HG03571 (cell line): ENCODE results near the gene ZSCAN30.
A peak's percentile ranks its signal among the peaks of the same experiment; 100 is the strongest.

ENCODE experiments used
- ATAC-seq: cut with Tn5 transposase; IDR thresholded peaks from one replicate; pipeline ENCODE4 v1.9.1; 2021; ENCODE audit not compliant: unreplicated experiment

The ZSCAN30 gene

DNA sequence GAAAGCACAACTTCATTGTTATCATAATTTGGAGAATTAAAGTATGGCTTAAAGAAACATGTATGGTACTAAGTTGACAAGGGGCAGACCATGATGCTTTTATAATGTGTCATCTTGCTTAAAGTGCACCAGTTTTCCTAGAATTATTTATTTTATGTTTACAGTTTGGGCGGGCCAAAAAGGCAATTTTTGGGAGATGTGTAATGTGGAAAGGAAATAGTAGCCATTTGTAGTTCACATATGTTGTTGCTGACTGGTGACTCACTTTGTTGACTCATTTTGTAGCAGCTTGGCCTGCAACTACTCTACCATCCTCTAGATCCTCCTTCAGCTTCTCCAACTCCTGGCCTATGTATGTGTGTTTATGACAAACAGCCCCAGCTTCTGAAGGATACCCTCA, 7.7 kb downstream of the ZSCAN30 start:
- ATAC-seq: no peak

GRCh38 chr18:35278969-35279368, 11.1 kb downstream of the ZSCAN30 start:
- ATAC-seq: no peak

- ATAC-seq: no peak
Measured at GRCh38 chr18:35278085-35278484, 11.9 kb downstream of the ZSCAN30 start.

DNA sequence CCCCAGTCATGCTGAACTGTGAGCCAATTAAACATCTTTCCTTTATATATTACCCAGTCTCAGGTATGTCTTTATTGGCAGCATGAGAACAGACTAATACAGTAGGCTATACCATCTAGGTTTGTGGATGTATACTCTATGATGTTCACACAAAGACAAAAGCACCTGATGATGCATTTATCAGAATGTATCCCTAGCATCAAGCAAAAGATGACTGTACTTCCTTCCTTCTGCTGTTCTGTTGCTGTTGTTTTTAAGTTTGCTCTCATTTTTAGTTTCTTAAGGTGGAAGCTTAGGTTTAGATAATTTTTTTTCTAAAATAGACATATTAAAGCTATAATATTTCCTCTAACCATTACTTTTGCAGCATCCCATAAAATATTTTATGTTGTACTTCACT, 12.4 kb downstream of the ZSCAN30 start:
- no peak for ATAC-seq

DNA sequence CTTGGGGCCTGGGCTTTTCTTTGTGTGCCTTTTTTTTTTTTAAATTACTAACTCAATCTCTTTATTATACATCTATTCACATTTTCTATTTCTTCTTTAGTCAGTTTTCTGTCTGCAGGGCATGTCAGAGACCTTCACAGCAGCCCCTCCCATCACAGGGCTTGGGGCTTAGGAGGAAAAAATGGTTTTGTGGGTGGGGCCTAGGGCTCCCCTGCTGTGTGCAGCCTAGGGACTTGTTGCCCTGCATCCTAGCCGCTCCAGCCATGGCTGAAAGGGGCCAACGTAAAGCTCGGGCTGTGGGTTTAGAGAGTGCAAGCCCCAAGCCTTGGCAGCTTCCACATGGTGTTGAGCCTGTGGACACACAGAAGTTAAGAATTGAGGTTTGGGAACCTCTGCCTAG, 13.8 kb downstream of the ZSCAN30 start:
- no peak for ATAC-seq

GRCh38 chr18:35271656-35272055, 18.4 kb downstream of the ZSCAN30 start:
- ATAC-seq: no peak

DNA sequence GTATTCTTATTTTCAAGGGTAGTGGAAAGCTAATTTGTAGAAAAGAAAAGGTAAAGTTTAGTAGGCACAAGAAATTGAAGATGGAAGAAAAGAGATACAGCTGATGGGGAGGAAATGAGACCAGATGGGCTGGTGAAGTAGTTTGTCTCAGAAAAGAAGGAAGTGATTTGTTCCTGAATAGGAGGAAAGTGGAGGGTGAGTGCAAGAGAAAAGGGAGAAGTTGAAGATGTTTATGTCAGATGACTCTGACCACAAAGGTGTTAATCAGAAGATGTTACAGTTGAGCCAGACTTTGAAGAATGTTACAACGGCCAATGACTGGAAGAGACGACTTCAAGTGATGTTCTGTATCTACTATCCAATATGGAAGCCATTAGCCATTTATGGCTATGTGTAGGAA, 21.2 kb downstream of the ZSCAN30 start:
- no peak for ATAC-seq

GRCh38 chr18:35267809-35268208, 22.2 kb downstream of the ZSCAN30 start:
- no peak for ATAC-seq

DNA sequence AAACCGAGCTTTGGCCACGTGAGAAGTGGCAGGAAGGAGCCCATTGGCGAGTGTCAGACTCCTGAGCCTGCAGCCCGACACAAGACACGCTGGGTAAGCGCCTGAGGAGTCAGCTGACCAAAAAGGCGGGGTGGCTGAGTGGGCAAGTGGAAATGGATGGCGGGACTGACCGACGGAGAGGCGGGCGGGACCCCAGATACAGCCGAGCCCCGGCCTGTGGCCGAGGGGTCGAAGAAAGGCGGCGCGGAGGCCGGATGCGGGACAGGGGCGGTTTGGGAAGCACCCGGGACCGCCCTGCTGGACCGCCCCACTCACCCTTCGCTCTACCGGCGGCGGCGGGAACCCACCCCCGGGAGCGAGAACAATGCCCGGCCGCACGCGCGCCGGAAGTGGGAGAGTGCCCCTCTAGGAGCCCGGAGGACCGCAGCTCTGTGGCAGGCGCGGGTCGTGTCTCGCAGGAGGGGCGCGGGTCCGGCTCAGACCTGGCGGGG, 22.8 kb downstream of the ZSCAN30 start:
- peak; percentile 67 for ATAC-seq

- no peak for ATAC-seq
Measured at GRCh38 chr18:35264409-35264808, 25.6 kb downstream of the ZSCAN30 start.

- ATAC-seq: no peak
Measured at GRCh38 chr18:35256947-35257346, 33.1 kb downstream of the ZSCAN30 start.

DNA sequence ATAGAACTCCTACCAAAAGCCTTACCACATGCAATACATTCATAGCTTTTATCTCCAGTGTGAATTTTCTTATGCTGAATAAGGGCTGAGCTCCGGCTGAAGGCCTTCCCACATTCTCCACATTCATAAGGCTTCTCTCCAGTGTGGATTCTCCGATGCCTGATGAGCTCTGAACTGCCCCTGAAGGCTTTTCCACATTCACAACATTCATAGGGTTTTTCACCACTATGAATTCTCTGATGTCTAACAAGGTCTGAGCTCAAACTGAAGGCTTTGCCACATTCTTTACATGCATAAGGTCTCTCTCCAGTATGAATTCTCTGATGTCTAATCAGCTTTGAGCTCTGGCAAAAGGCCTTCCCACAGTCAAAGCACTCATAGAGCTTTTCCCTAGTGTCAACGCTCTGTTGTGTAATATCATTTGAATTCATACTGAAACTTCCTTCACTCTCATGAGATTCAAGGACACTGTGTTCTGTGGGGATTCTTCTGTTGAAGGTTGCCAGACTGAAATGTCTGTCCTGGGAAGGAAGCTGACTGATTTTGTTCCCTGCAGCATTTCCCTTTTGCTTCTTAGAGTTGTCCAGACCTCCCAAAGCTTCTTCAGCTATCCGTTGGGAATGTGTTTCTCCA, 36.3 kb downstream of the ZSCAN30 start:
- no peak for ATAC-seq

GRCh38 chr18:35252466-35252865, 37.6 kb downstream of the ZSCAN30 start:
- ATAC-seq: no peak

GRCh38 chr18:35248429-35248828, 41.6 kb downstream of the ZSCAN30 start:
- ATAC-seq: no peak

DNA sequence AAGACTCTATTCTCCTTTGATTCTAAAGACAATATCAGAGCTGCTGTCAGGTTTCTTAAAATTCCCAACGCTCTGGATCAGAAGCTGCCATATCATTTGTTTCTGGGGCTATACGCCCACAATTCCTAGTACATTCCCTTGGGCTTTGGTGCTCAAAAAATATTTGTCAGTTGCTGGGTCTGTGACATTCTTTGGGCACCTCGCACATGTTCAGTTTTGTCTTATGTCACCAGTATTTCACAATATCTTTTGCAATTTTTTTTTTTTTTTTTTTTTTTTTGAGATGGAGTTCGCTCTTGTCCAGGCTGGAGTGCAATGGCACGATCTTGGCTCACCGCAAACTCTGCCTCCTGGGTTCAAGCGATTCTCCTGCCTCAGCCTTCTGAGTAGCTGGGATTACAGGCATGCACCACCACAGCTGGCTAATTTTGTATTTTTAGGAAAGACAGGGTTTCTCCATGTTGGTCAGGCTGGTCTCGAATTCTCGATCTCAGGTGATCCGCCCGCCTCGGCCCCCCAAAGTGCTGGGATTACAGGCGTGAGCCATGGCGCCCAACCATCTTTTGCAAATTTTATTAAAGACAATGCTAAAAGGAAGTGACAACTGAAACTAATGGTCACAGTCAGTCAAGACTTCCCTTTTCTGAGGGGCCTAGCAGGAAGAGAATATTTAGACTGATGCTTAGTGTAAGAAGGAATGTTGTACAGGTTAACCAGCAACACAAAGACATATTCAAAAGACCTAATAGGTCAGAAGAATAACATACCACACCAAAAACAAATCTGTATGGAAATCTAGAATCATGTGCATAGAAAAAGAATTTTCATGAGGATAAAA, 42.4 kb downstream of the ZSCAN30 start:
- no peak for ATAC-seq

DNA sequence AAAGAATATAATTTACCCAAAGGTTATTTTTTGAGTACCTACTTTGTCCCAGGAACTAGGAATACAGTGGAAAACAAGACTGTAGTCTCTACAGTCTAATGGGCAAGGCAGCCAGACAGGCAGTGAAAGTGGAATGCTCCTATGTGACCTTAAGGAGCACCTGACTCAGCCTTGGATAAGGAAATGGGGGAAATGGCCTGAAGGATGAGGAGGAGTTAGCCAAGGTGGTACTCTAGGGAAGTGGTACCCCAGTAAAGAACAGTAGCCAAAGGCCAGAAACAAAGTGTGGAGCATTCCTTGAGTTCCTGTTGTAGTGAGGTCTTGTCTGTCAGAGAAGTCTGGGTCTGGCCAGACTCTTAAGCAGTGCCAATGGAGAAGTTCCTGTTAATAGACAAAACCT, 43.2 kb downstream of the ZSCAN30 start:
- ATAC-seq: no peak

DNA sequence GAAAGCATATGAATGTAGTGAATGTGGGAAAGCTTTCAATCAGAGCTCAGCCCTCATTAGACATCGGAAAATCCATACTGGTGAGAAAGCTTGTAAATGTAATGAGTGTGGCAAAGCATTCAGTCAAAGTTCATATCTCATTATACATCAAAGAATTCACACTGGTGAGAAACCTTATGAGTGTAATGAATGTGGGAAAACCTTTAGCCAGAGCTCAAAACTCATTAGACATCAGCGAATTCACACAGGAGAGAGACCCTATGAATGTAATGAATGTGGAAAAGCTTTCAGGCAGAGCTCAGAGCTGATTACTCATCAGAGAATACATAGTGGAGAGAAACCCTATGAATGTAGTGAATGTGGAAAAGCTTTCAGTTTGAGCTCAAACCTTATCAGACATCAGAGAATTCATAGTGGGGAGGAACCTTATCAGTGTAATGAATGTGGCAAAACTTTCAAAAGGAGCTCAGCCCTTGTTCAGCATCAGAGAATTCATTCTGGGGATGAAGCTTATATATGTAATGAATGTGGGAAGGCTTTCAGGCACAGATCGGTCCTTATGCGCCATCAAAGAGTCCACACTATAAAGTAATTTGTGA, 44.2 kb downstream of the ZSCAN30 start:
- no peak for ATAC-seq

- no peak for ATAC-seq
Measured at GRCh38 chr18:35244671-35245070, 45.4 kb downstream of the ZSCAN30 start.

DNA sequence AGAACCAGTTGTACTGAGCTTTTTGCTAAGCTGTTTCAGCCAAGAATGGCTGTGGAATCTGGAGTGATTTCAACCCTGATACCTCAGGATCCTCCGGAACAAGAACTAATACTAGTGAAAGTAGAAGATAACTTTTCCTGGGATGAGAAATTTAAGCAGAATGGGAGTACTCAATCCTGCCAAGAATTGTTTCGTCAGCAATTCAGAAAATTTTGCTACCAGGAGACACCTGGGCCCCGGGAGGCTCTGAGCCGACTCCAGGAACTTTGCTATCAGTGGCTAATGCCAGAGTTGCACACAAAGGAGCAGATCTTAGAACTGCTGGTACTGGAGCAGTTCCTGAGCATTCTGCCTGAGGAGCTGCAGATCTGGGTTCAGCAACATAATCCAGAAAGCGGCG, 47.6 kb downstream of the ZSCAN30 start:
- no peak for ATAC-seq

- peak; percentile 2 for ATAC-seq
Measured at GRCh38 chr18:35241448-35241804, 48.6 kb downstream of the ZSCAN30 start.

GRCh38 chr18:35240664-35241447, 49.2 kb downstream of the ZSCAN30 start, which contains the start of gene ZNF397:
Gene ZNF397, plus strand, starts transcription at chr18:35241034. Its CDS starts 1,437 bp downstream, at chr18:35242471.
- ATAC-seq: peak; percentile 99
